ENCODE data around the gene FBXL7.

FBXL7 gene

DNA sequence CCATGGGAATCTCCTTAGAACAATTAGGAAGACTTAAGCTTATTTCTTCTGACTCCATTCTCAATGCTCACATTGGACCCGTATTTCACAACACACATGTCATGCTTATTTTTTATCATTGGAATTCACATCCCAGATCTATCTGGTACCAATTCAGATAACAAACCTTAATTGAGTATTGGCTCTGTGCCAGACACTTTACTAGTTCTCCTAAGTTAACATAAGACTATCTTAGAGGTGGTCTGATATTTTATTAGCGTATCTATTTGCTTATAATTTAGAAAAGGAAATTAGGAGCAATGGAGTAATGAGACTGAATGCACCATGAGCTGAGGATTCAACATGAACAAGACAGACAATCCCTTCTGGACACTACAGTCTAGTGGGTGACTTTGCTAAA lies 45.1 kb downstream of the FBXL7 start:
- DNase-seq, result no peak

GRCh38 chr5:15547261-15547839 lies 47.4 kb downstream of the FBXL7 start:
- no peak for DNase-seq

DNA sequence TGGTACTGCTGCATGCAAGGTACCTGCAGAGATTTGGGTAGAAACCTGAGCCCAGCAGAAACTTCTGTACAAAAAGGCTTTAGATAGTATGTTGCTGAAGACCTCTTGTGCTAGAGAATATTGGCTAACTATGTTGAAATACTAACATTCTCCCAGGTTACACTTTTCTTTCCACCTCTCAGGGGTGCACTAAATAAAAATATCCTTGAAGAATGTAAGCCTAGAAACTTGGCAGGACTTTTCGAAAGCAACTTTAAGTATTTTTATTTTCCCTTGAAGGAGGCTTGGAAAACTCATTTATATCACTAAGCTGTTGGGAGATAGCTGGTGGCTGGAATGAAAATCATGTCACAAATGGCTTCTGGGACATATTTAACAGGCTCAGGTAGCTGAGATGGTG lies 50.0 kb downstream of the FBXL7 start:
- DNase-seq, result no peak

GRCh38 chr5:15550502-15551112 lies 50.6 kb downstream of the FBXL7 start:
- no peak for DNase-seq

- no peak for DNase-seq
Measured at GRCh38 chr5:15551113-15551504, 51.1 kb downstream of the FBXL7 start.

DNA sequence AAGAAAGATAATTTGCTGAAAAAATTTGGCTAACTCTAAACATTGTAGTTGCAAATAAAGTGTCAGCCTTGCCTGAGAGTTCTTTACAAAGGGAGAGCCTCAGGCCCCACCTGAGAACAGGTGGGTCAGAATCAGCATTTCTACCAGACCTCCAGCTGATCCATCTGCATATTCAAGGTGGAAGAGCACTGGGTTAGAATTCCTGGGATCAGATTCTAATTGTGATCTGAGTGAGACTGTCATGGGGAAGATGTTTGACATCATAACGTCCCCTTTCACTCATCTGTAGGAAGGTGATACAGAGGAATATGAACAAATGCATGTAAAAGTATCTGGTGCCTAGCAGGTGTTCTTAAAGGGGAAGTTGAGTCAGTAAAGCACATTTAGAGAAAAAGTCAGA lies 54.6 kb downstream of the FBXL7 start:
- no peak for DNase-seq

GRCh38 chr5:15555176-15555575 lies 55.2 kb downstream of the FBXL7 start:
- DNase-seq, result no peak

DNA sequence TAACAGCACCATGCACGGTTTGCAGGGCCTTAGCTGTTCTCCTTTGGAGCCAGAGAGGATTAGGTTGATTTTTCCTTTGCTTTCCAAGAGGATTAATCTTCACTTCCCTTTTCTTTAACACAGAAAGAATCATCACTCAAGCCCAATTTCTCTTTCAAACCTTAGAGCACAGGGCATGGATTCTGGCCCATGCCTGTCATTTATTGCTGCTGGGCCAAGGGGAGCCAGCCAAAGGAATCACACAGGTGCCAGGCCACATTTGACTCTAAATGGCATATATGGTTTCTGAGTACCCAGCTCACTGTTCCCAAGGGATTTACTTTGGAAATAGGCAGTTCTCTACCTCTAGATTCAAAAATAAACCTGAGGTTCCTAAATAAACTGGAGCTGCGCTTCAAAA lies 58.3 kb downstream of the FBXL7 start:
- DNase-seq, result no peak

DNA sequence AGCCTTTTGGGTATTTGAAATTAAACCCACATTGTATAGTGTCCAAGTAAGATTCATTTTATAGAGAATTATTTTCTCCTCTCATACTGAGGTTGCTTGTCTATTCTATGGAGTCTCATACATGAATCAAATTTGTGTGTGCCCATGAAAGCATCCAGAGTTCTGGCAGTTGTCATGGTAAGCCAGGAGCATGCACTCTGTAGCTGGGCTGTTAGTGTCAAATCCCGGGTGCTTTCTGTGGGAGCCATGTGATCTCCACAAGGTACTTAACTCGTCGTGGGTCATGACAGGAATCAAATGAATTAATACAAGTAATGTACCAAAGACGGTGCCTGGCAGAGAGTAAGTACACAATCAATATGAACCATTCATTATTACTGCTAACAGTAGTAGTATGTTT lies 58.7 kb downstream of the FBXL7 start:
- DNase-seq, result no peak

GRCh38 chr5:15560421-15560820 lies 60.4 kb downstream of the FBXL7 start:
- DNase-seq, result no peak

DNA sequence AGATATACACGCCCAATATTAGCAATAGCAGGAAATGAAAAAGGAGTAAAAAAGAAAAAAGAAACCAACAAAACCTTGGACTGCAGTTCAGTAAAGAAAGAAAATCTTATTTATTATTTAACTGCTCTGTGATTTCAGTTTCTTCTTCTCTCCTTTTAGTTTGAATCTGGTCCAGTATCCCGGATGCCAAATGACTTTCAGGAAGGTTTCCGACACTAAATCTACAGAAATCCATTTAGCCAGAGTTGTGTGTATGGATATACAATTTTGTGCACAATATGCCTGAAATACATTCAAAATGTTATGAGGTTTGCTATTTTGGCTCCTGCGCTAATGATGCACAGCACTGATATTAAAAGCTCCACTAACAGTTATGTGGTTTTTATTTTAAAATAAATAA lies 64.5 kb downstream of the FBXL7 start:
- DNase-seq, result no peak

DNA sequence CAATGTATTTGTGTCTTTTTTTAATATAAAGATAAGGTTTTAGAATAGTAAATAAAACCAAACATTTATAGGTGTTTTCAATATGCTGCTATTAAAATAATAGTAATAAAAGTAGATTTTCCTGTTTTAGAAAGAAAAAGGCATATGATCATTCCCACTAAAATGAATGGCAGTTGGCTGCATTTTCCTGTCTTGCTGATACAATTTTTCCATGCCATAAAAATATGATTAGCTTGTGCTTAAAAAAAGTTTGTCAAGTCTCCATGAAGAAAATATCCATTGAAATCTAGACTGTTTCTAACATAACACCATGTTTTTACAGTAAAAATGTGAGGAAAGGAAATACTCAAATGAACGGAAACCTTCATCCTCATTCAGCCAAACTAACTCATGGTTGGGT lies 65.0 kb downstream of the FBXL7 start:
- no peak for DNase-seq

GRCh38 chr5:15566306-15566705 lies 66.3 kb downstream of the FBXL7 start:
- no peak for DNase-seq

DNA sequence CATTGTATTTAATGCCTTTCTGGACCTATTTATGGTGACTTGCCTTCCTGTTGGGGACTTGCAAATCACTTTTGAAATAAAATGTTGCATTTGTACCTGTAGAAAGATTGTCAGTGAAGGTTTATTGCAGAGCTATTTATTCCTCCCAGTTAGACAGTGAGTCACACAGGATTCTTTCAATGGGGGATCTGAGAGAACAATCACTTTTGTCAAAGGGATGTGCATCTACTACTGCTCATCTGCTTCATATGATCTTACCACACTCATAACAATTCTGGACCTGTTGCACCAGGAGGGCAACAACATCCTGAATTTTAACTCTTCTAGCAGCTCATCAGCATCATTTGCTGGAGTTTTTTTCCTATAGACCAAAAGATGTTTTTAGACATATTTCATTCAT lies 66.8 kb downstream of the FBXL7 start:
- DNase-seq, result no peak

- no peak for DNase-seq
Measured at GRCh38 chr5:15570491-15570890, 70.5 kb downstream of the FBXL7 start.

DNA sequence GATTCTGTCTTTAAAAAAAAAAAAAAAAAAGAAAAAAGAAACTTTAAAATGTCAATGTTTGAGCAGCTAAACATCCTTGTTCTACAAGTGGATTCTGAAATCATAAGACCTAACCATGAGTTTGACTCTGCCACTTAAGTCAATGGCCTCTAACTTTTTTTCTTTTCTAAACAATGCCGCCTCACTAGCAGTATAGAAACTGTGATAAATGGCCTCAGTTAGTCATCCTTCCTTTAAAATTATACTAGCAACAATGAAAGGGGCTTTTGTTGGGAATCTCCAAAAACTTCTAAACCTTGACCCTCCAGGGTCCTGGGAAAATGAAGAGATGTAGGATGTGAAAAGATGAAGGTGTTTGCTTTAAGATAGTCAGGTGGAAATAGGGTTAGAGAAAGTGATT lies 71.1 kb downstream of the FBXL7 start:
- no peak for DNase-seq

DNA sequence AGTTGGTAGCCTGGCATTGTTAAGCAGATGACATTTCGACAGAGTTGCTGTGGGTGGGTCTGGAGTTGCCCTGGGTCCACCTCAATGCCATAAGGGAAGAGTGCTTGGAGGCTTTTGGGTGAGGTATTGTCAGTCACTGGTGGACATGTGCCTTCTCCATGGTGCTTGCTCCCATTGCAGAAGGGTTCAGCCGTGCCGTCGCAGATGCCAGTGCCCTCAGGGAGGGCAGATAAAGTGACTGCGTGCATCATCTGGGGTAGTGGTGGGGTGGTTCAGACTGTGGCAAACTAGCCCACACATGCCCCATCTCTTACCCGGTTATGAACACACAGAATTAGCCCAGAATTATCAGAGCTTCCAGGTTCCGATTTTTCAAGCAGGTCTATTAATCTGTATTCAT lies 71.6 kb downstream of the FBXL7 start:
- DNase-seq, result no peak

DNA sequence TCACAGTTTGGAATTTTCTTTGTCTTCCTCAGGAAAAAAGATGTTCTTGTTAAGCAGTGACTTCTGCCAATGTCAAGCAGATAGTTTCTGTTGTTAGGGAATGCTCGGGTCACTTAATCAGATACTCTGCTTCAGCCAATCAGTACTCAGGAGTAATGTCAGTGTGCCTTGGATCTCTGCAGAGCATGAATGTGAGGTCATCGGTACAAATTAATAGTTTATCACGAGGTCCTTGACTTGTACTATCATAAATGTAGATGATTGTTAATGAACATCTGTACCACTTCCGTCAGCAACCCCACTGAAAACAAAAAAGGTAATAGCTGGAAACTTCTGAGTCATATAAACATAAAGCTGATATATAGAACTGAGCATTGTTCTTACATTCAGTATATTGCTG lies 73.6 kb downstream of the FBXL7 start:
- no peak for DNase-seq

DNA sequence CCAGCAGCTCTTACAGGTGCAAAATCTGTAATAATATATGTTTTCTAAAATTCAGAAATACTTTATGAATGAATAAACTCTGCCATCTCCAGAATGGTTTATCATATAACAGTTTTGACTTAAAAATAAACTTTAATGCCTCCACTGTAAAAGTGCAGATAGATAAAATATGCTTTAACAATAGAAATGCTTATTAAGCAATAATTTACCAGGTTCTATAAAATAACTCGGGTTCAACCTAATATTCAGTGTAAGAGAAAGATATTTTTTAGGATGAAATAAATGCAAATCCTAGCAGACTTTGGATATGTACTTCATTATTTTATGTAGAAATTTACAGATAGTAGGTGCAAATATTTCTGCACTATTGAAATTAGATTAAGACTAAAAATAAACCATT lies 74.1 kb downstream of the FBXL7 start:
- DNase-seq, result no peak

DNA sequence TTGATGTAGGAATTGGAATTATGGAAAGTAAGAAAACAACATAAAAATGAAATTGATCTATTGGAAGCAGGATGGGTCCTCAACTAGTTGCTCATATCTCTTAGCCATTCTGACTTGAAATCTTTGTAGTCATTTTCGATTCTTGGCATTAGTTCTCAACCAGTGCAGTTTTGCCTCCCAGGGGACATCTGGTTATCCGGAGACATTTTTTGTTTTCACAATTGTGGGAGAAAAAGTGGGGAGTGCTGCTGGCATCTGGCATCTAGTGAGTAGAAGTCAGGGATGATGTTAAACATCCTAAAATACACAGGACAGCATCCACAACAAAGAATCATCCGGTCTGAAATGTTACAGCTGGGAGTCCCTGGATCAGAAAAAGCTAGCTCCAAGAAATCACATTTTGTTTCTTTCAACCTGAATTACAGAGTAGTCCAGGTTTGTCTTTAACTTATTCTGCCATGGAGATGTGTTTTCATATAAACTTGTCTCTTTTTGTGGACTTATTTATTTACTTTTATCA lies 74.9 kb downstream of the FBXL7 start:
- DNase-seq, result no peak

GRCh38 chr5:15575666-15576065 lies 75.7 kb downstream of the FBXL7 start:
- no peak for DNase-seq

DNA sequence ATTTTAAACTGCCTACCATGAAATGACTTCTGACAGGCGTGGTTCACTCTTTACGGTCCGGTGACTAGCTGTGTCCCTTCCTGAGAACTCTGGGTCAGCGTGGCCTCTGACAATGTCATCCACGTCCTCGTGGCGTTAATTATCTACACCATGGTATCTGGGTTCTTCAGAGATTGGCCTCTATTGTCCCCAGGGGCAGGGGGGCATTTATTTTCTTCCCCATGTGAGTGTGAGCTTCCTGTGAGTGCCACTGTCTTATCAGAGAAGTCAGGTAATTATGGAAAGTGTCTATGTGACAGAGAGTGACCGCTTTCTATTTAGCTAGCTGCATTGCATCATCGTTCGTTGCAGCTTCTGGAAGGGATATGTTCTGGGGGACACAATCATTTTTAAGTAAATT lies 77.2 kb downstream of the FBXL7 start:
- DNase-seq, result no peak

DNA sequence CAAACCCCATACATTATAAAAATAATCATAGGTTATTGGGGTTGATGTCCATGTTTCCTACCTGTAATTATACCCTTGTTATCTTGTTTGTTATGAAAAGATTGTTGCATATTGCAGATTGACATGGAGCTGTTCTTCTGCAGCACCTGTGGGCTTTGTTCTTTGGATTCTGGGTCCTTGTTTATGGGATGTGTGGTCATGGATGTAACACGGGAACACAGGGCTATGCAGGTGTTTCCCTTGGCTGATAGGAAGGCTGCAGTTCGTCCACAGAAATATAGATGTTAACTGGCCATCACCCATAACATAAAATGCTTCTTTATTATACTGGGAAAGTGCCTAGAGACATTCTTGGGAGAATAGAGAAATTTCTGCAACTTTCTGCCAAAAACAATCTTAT lies 77.9 kb downstream of the FBXL7 start:
- no peak for DNase-seq

GRCh38 chr5:15579193-15579990 lies 79.4 kb downstream of the FBXL7 start:
- DNase-seq, result no peak

Measured in stimulated activated CD8-positive, alpha-beta memory T cell treated with anti-CD3 and anti-CD28 coated beads, Interleukin-4, amount 100 ng/mL, for 48 hours (primary cell).